ENCODE data around the gene PROKR2. TPM values are rescaled to one million over a fixed set of nuclear protein-coding genes. Genes with fewer than 3 reads are reported as not detected.

The PROKR2 gene
- total RNA-seq, 1 donor from 2014 or later, result not detected

- intact Hi-C loops (cut with micrococcal nuclease), result no loop called here
- no peak for DNase-seq
- Histone ChIP-seq H3K9me3 (replicated peaks) (peaks cover 9% of the 10 kb centered on the region), H3K4me3 (no peak overlapping the region), H3K36me3 (no peaks in the 10 kb centered on the region), H3K27me3 (ENCODE audit: low read depth) (no peaks in the 10 kb centered on the region), H3K4me1 (no peaks in the 10 kb centered on the region), H3K27ac (replicated peaks) (no peak overlapping the region)
- no peak for TF ChIP-seq CTCF (IDR thresholded peaks at IDR 0.05; ENCODE audit: borderline replicate concordance)
These were observed 34.2 kb downstream of the PROKR2 start for GRCh38 chr20:5282561-5282960.

- no peak for DNase-seq
- H3K9me3 ChIP-seq (replicated peaks), result no peaks in the 10 kb centered on the region
- intact Hi-C loops (cut with micrococcal nuclease), result no loop called here
- H3K4me3 ChIP-seq, result no peak overlapping the region
- no peak overlapping the region for H3K27ac ChIP-seq (replicated peaks)
- H3K27me3 ChIP-seq (ENCODE audit: low read depth), result no peaks in the 10 kb centered on the region
- no peak for TF ChIP-seq CTCF (IDR thresholded peaks at IDR 0.05; ENCODE audit: borderline replicate concordance)
- H3K36me3 ChIP-seq, result no peaks in the 10 kb centered on the region
- H3K4me1 ChIP-seq, result no peaks in the 10 kb centered on the region
These were observed 37.1 kb downstream of the PROKR2 start for GRCh38 chr20:5279661-5280060.

GRCh38 chr20:5272268-5272667 is 44.5 kb downstream of the PROKR2 start:
- intact Hi-C loops (cut with micrococcal nuclease), result no loop called here
- Histone ChIP-seq H3K27ac (replicated peaks) (no peak overlapping the region), H3K4me3 (no peak overlapping the region), H3K36me3 (no peaks in the 10 kb centered on the region), H3K4me1 (no peaks in the 10 kb centered on the region), H3K9me3 (replicated peaks) (no peaks in the 10 kb centered on the region), H3K27me3 (ENCODE audit: low read depth) (no peaks in the 10 kb centered on the region)
- no peak for DNase-seq
- TF ChIP-seq CTCF (IDR thresholded peaks at IDR 0.05; ENCODE audit: borderline replicate concordance), result no peak

- intact Hi-C loops (cut with micrococcal nuclease), result no loop called here
- Histone ChIP-seq H3K9me3 (replicated peaks) (no peaks in the 10 kb centered on the region), H3K27me3 (ENCODE audit: low read depth) (no peaks in the 10 kb centered on the region), H3K36me3 (no peaks in the 10 kb centered on the region), H3K4me1 (no peaks in the 10 kb centered on the region), H3K27ac (replicated peaks) (no peak overlapping the region), H3K4me3 (no peak overlapping the region)
- no peak for TF ChIP-seq CTCF (IDR thresholded peaks at IDR 0.05; ENCODE audit: borderline replicate concordance)
- DNase-seq, result no peak
These were observed 46.2 kb downstream of the PROKR2 start for GRCh38 chr20:5270603-5271002.

GRCh38 chr20:5268449-5268848 is 48.3 kb downstream of the PROKR2 start:
- H3K9me3 ChIP-seq (replicated peaks), result no peaks in the 10 kb centered on the region
- H3K4me3 ChIP-seq, result no peak overlapping the region
- H3K4me1 ChIP-seq, result no peaks in the 10 kb centered on the region
- no peaks in the 10 kb centered on the region for H3K27me3 ChIP-seq (ENCODE audit: low read depth)
- DNase-seq, result no peak
- H3K36me3 ChIP-seq, result no peaks in the 10 kb centered on the region
- intact Hi-C loops (cut with micrococcal nuclease), result no loop called here
- TF ChIP-seq CTCF (IDR thresholded peaks at IDR 0.05; ENCODE audit: borderline replicate concordance), result no peak
- no peak overlapping the region for H3K27ac ChIP-seq (replicated peaks)

GRCh38 chr20:5267092-5267491 is 49.7 kb downstream of the PROKR2 start:
- H3K4me3 ChIP-seq, result no peak overlapping the region
- DNase-seq, result no peak
- H3K9me3 ChIP-seq (replicated peaks), result no peaks in the 10 kb centered on the region
- no peak for TF ChIP-seq CTCF (IDR thresholded peaks at IDR 0.05; ENCODE audit: borderline replicate concordance)
- no peaks in the 10 kb centered on the region for H3K36me3 ChIP-seq
- H3K27ac ChIP-seq (replicated peaks), result no peak overlapping the region
- intact Hi-C loops (cut with micrococcal nuclease), result no loop called here
- no peaks in the 10 kb centered on the region for H3K27me3 ChIP-seq (ENCODE audit: low read depth)
- no peaks in the 10 kb centered on the region for H3K4me1 ChIP-seq

All from left ventricle myocardium inferior (tissue), 1 donor.